Neural progenitor cell (in vitro differentiated cells): ENCODE results near the gene PBX1. TPM values are rescaled to one million over a fixed set of nuclear protein-coding genes. Genes with fewer than 3 reads are reported as not detected.

Experiments used
- DNase-seq: peaks from one replicate; pipeline ENCODE4 v3.0.0-alpha.2; 2016; ENCODE audit warnings: low spot score
- H2AFZ ChIP-seq: fragments of 200-600 bp; sonication (generic); replicated peaks from 2 replicates; pipeline ENCODE4 v1.6.1; 2016; ENCODE audit warnings: antibody characterized with exemption
- H3F3A ChIP-seq: fragments of 200-600 bp; sonication (generic); 2 replicates; pipeline ENCODE4 v1.6.1; 2016; ENCODE audit warnings: antibody characterized with exemption, low read depth
- H3K27ac ChIP-seq: fragments of 200-600 bp; sonication (generic); 2 replicates; pipeline ENCODE4 v1.5.1; 2016; ENCODE audit warnings: mild to moderate bottlenecking
- H3K27me3 ChIP-seq: fragments of 200-600 bp; sonication (generic); 2 replicates; pipeline ENCODE4 v1.6.1; 2016; ENCODE audit warnings: mild to moderate bottlenecking, moderate library complexity
- H3K36me3 ChIP-seq: fragments of 200-600 bp; sonication (generic); 2 replicates; pipeline ENCODE4 v1.5.1; 2016
- H3K4me1 ChIP-seq: fragments of 200-600 bp; sonication (generic); 2 replicates; pipeline ENCODE4 v1.6.1; 2016; ENCODE audit warnings: mixed run types
- H3K4me2 ChIP-seq: fragments of 200-600 bp; sonication (generic); 2 replicates; pipeline ENCODE4 v1.6.1; 2016
- H3K4me3 ChIP-seq: fragments of 200-600 bp; sonication (generic); 2 replicates; pipeline ENCODE4 v1.5.1; 2016
- H3K79me2 ChIP-seq: fragments of 200-600 bp; sonication (generic); 2 replicates; pipeline ENCODE4 v1.6.1; 2016; ENCODE audit warnings: low read depth
- H3K9ac ChIP-seq: fragments of 200-600 bp; sonication (generic); 2 replicates; pipeline ENCODE4 v1.6.1; 2016
- H3K9me3 ChIP-seq: fragments of 200-600 bp; sonication (generic); 2 replicates; pipeline ENCODE4 v1.5.1; 2016; ENCODE audit warnings: low read depth
- H4K20me1 ChIP-seq: fragments of 200-600 bp; sonication (generic); 2 replicates; pipeline ENCODE4 v1.6.1; 2016; ENCODE audit warnings: low read depth
- H3K27ac Mint-ChIP-seq: 3 replicates; pipeline ENCODE4 v1.8.0; 2021; ENCODE audit warnings: mixed read lengths
- H3K27me3 Mint-ChIP-seq: 2 replicates; pipeline ENCODE4 v1.8.0; 2022; ENCODE audit warnings: low read depth, mild to moderate bottlenecking, inconsistent platforms, moderate library complexity, mixed read lengths; ENCODE audit not compliant: insufficient read depth
- H3K36me3 Mint-ChIP-seq: 3 replicates; pipeline ENCODE4 v1.8.0; 2021; ENCODE audit warnings: mixed read lengths
- H3K4me1 Mint-ChIP-seq: 3 replicates; pipeline ENCODE4 v1.8.0; 2021; ENCODE audit warnings: mixed read lengths
- H3K4me3 Mint-ChIP-seq: 3 replicates; pipeline ENCODE4 v1.8.0; 2021; ENCODE audit warnings: mild to moderate bottlenecking, moderate library complexity, mixed read lengths
- H3K9me3 Mint-ChIP-seq: 3 replicates; pipeline ENCODE4 v1.8.0; 2020; ENCODE audit warnings: mixed read lengths
- EZH2 ChIP-seq: fragments of 200-600 bp; sonication (generic); IDR thresholded peaks from 2 replicates; pipeline ENCODE4 v1.6.1; 2017; ENCODE audit warnings: antibody characterized with exemption, mild to moderate bottlenecking, moderate library complexity
- EZH2phosphoT487 ChIP-seq: fragments of 200-600 bp; sonication (generic); IDR thresholded peaks from 2 replicates; pipeline ENCODE4 v1.6.1; 2017; ENCODE audit warnings: antibody characterized with exemption
- total RNA-seq: library from RNA; depleted of rRNA; stranded (reverse); fragments of >200 nt; gene quantifications from 2 replicates; pipeline ENCODE4 v1.2.3, GENCODE V29; 2015; ENCODE audit warnings: low replicate concordance
- TF ChIP-seq, protein P1 (sequence below): fragments of 200-600 bp; sonication (generic); IDR thresholded peaks from 2 replicates; pipeline ENCODE4 v1.5.1; 2017; ENCODE audit warnings: antibody characterized with exemption, mild to moderate bottlenecking

PBX1 gene
- total RNA-seq, 1 donor from 2014 or later: 91.1 TPM

DNA sequence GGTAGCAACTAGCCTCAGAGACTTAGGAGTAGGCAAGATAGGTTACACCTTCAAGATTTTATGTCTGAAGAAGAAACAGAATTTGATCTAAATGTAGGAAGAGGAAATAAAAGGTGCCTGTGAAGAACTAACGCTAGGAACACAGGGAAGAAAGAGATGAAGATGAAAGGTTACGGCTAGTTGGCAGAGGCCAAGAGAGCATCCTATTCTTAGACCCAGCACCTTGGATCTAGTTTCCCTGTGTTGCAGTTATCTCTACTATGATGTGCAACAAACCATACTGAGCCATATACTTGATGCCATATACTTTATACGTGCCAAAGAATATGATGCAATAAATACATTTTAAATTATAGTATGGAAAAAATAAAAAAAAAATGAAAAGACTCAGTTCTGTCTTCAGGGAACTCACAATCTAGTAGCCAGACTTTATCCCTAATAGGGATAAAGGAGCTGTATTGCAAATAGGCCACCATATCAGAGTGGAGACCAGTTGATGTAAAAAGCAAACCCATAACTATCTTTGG lies 181.1 kb downstream of the PBX1 start:
- H3K9me3 ChIP-seq: no peaks in the 10 kb centered on the region
- no peak overlapping the region for H3K27ac ChIP-seq
- no peak overlapping the region for H2AFZ ChIP-seq
- TF ChIP-seq, protein P1, sequence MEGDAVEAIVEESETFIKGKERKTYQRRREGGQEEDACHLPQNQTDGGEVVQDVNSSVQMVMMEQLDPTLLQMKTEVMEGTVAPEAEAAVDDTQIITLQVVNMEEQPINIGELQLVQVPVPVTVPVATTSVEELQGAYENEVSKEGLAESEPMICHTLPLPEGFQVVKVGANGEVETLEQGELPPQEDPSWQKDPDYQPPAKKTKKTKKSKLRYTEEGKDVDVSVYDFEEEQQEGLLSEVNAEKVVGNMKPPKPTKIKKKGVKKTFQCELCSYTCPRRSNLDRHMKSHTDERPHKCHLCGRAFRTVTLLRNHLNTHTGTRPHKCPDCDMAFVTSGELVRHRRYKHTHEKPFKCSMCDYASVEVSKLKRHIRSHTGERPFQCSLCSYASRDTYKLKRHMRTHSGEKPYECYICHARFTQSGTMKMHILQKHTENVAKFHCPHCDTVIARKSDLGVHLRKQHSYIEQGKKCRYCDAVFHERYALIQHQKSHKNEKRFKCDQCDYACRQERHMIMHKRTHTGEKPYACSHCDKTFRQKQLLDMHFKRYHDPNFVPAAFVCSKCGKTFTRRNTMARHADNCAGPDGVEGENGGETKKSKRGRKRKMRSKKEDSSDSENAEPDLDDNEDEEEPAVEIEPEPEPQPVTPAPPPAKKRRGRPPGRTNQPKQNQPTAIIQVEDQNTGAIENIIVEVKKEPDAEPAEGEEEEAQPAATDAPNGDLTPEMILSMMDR: no peak
- TF ChIP-seq EZH2 (no peak), EZH2phosphoT487 (no peak)
- no peak overlapping the region for H3K4me2 ChIP-seq
- no peaks in the 10 kb centered on the region for H3K27me3 ChIP-seq
- Mint-ChIP-seq H3K9me3 (no peaks in the 10 kb centered on the region), H3K4me1 (peaks cover 45% of the 10 kb centered on the region), H3K36me3 (peaks cover 8% of the 10 kb centered on the region), H3K4me3 (no peak overlapping the region), H3K27me3 (peaks cover 2% of the 10 kb centered on the region), H3K27ac (no peak overlapping the region)
- H3F3A ChIP-seq: peaks cover 3% of the 10 kb centered on the region
- no peak overlapping the region for H3K9ac ChIP-seq
- no peak for DNase-seq
- H4K20me1 ChIP-seq: peaks cover 60% of the 10 kb centered on the region
- H3K4me1 ChIP-seq: peaks cover 19% of the 10 kb centered on the region
- H3K4me3 ChIP-seq: no peak overlapping the region
- H3K79me2 ChIP-seq: peaks cover 95% of the 10 kb centered on the region
- no peaks in the 10 kb centered on the region for H3K36me3 ChIP-seq

DNA sequence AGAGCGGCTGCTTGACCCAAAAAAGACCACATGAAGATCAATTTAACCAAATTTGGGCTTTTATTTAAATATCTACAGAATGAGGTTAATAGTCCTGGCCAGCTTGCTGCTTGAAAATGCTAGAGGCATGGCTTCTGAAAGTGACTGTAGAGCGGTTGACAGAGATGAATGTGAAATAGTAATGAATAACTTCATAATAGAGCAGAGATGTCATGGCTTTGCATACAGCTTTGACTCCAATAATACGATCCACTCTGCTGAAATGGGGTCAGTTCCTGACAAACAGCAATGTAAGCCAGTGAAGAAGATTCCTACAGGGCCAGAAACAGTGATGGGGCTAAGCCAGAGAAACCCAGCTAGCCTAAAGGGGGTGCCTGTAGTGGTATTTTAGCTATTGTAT lies 183.8 kb downstream of the PBX1 start:
- TF ChIP-seq EZH2 (no peak), EZH2phosphoT487 (no peak)
- TF ChIP-seq, protein P1: no peak
- Histone ChIP-seq H4K20me1 (peaks cover 67% of the 10 kb centered on the region), H3F3A (peaks cover 6% of the 10 kb centered on the region), H3K79me2 (peaks cover 94% of the 10 kb centered on the region), H3K4me2 (no peak overlapping the region), H3K36me3 (no peaks in the 10 kb centered on the region), H3K27me3 (no peaks in the 10 kb centered on the region), H3K9ac (no peak overlapping the region), H3K4me1 (peaks cover 22% of the 10 kb centered on the region), H2AFZ (no peak overlapping the region), H3K9me3 (no peaks in the 10 kb centered on the region), H3K4me3 (no peak overlapping the region), H3K27ac (no peak overlapping the region)
- peaks cover 9% of the 10 kb centered on the region for H3K27me3 Mint-ChIP-seq
- peaks cover 8% of the 10 kb centered on the region for H3K36me3 Mint-ChIP-seq
- no peak overlapping the region for H3K27ac Mint-ChIP-seq
- H3K4me3 Mint-ChIP-seq: no peak overlapping the region
- H3K4me1 Mint-ChIP-seq: peaks cover 47% of the 10 kb centered on the region
- H3K9me3 Mint-ChIP-seq: no peaks in the 10 kb centered on the region
- DNase-seq: no peak

DNA sequence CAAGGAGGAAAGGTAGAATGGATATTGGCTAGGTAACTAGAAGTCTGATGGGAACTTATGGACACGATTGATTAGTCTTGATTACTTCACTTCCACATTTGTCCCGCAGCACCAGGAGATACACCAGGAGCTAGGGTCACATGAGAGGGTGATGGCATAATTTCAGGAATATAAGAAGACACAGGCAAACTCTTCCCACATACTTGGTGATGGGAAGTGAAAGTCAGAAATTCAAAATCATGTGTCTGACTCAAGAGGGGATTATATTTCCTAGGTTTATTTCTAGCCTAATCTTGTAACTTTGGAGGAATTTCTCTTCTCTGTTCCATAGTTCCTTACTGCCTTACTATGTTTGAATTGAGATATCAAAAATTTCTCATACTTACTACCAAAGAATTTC lies 185.0 kb downstream of the PBX1 start:
- Histone ChIP-seq H2AFZ (no peak overlapping the region), H3K27ac (no peak overlapping the region), H3K4me3 (no peak overlapping the region), H3K9ac (no peak overlapping the region), H3K79me2 (peaks cover 87% of the 10 kb centered on the region), H3K4me2 (no peak overlapping the region), H3F3A (peaks cover 13% of the 10 kb centered on the region), H3K9me3 (no peaks in the 10 kb centered on the region), H3K27me3 (no peaks in the 10 kb centered on the region), H3K4me1 (peaks cover 30% of the 10 kb centered on the region), H4K20me1 (peaks cover 77% of the 10 kb centered on the region), H3K36me3 (no peaks in the 10 kb centered on the region)
- DNase-seq: no peak
- H3K36me3 Mint-ChIP-seq: peaks cover 8% of the 10 kb centered on the region
- H3K27me3 Mint-ChIP-seq: peaks cover 10% of the 10 kb centered on the region
- no peak overlapping the region for H3K4me3 Mint-ChIP-seq
- no peak overlapping the region for H3K27ac Mint-ChIP-seq
- TF ChIP-seq, protein P1: no peak
- no peak for TF ChIP-seq EZH2phosphoT487
- H3K9me3 Mint-ChIP-seq: no peaks in the 10 kb centered on the region
- H3K4me1 Mint-ChIP-seq: peaks cover 48% of the 10 kb centered on the region
